ENCODE data around the gene APBB1IP.

DNA sequence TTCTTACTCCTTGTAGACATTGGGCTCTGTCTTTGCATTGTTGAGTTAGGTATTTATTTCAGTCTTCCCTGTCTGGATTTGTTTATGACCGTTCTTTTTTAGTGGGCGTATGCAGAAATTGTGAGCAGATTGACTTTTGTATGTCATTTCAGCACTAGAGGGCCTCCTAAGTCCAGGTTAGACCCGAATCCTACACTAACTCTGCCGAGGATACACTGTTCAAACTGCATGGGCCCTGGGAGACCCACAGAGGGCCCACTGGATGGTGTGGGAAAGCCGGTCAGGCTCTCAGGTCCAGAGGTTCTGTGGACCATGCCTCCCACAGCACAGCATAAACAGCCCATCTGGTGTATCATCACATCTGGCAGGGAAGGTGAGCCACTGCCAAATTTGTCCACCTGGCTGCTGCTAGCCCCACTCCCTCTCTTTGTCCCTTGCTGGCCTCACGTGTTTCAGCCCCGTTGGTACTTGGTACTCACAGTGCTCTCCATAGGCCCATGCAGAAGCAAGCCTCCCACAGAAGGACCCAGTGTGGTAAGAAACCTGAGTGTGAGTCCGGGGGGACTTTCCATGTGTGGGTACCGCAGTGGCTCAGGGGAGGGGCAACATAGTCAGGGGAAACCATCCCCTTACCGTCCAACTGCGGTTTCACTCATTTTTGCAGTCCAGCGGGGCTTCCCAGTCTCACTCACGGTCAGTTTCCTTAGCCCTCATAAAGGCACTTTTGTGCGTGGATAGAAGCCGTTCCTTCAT, 112.8 kb downstream of the APBB1IP start:
- TF ChIP-seq SUZ12 (IDR thresholded peaks at IDR 0.05; ENCODE audit: extremely low read depth, insufficient read depth, insufficient read length): no peak
- TF ChIP-seq YY1 (IDR thresholded peaks at IDR 0.05; ENCODE audit: insufficient read depth, insufficient read length): no peak
- TF ChIP-seq ZNF274 (IDR thresholded peaks at IDR 0.05; ENCODE audit: low read depth, low read length): no peak
